MV-4-11 (cell line): Measurements from ENCODE around the gene NELL2.
"Not testable (repeated sequence)": the region's sequence is repeated elsewhere in the genome, so short reads cannot be mapped to it uniquely, and the experiment has no call there.

Experiments used
- DNase-seq: peaks from one replicate; lab custom pipeline; 2025; lab: John Stamatoyannopoulos, UW

NELL2 gene

GRCh38 chr12:44847888-44848702, 28.0 kb downstream of the NELL2 start:
- peak; percentile 13 for DNase-seq

GRCh38 chr12:44847403-44847802, 28.7 kb downstream of the NELL2 start:
- peak; percentile 34 for DNase-seq

GRCh38 chr12:44846826-44847225, 29.3 kb downstream of the NELL2 start:
- DNase-seq, result peak; percentile 14

GRCh38 chr12:44842669-44843068, 33.4 kb downstream of the NELL2 start:
- DNase-seq, result no peak

- DNase-seq, result no peak
Measured at GRCh38 chr12:44839785-44840184, 36.3 kb downstream of the NELL2 start.

GRCh38 chr12:44837114-44837755, 38.9 kb downstream of the NELL2 start:
- DNase-seq, result no peak

GRCh38 chr12:44835641-44836379, 40.3 kb downstream of the NELL2 start:
- DNase-seq, result no peak

GRCh38 chr12:44834996-44835395, 41.1 kb downstream of the NELL2 start:
- not testable (repeated sequence) for DNase-seq

- DNase-seq, result no peak
Measured at GRCh38 chr12:44833561-44833960, 42.6 kb downstream of the NELL2 start.

GRCh38 chr12:44830566-44831055, 45.5 kb downstream of the NELL2 start:
- DNase-seq, result no peak

- DNase-seq, result no peak
Measured at GRCh38 chr12:44829045-44829444, 47.1 kb downstream of the NELL2 start.

GRCh38 chr12:44827832-44828438, 48.2 kb downstream of the NELL2 start:
- no peak for DNase-seq

GRCh38 chr12:44821702-44822101, 54.4 kb downstream of the NELL2 start:
- not testable (repeated sequence) for DNase-seq

- no peak for DNase-seq
Measured at GRCh38 chr12:44819884-44820283, 56.2 kb downstream of the NELL2 start.

GRCh38 chr12:44817687-44818086, 58.4 kb downstream of the NELL2 start:
- DNase-seq, result no peak

- no peak for DNase-seq
Measured at GRCh38 chr12:44816446-44817017, 59.6 kb downstream of the NELL2 start.

- no peak for DNase-seq
Measured at GRCh38 chr12:44812062-44812461, 64.1 kb downstream of the NELL2 start.

GRCh38 chr12:44804068-44804467, 72.0 kb downstream of the NELL2 start:
- no peak for DNase-seq

- DNase-seq, result no peak
Measured at GRCh38 chr12:44795970-44796369, 80.1 kb downstream of the NELL2 start.

GRCh38 chr12:44788731-44789130, 87.4 kb downstream of the NELL2 start:
- DNase-seq, result no peak

- no peak for DNase-seq
Measured at GRCh38 chr12:44780221-44780790, 95.8 kb downstream of the NELL2 start.
